GM21526 (cell line): ENCODE results near the gene ARMH3.

ENCODE experiments used
- ATAC-seq: cut with Tn5 transposase; IDR thresholded peaks from one replicate; pipeline ENCODE4 v1.9.1; 2021; ENCODE audit warnings: moderate library complexity; ENCODE audit not compliant: unreplicated experiment, low FRiP score

ARMH3 gene

DNA sequence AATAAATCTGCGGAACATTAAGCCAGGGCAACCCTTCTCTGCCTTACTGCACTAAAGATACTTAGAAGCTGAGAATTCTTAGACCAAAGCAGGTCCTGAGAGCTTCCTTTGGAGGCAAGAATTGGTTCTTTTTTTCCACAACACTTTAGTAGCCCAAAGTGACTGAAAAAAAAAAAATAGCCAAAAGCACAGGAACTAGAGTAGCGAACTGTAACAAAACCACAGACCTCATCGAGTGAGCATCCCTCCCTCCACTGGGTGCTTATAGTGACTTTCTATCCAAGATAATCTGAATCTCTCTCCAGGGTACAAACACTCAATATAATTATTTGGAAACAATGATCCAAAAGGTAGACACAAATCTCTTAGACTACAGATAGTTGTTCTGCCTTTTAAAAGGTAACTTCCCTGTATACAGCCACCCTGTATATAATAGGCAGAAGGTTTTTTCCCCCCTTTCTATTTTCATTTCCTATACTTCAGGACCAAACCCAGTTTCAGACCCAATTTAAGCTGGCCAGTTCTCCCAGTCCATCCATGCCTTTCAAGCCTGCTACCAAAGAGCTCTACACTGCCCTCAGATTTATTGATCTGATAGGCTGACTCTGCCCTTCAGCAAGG is 180.8 kb downstream of the ARMH3 start:
- ATAC-seq: no peak

DNA sequence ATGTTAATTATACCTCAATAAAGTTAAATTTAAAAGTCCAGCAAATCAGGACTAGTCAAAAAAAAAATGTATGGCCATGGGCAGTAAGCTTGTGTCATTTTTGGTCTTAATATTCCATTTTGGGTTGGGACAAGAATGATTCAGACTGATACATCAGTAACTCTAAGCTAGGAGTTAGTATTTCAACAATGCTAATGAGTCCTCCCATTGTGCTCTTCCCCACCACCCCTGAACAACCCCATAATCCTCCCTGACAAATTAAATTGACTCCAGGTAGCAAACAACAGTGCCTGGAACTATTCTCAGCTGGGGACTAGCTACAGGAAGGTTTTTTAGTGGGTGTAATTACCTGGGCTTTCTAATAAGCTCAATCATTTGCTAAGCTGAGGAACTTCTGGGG is 181.7 kb downstream of the ARMH3 start:
- no peak for ATAC-seq

DNA sequence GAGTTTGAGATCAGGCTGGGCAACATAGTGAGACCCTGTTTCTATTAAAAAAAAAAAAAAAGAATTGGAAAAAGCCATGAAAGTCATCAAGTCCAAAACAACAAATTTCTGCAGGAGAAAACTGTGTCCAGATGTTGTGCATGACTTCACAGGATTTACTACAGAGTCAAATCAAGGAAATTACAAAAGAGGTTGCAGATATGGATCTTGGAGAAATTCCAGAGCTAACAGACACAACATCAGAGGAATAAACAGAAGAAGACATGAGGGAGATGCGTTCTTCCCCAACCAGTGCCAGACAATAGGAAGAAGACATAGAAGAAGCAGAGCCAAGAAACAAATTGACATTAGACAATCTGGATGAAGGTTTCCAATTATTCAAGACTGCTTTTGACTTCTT is 188.0 kb downstream of the ARMH3 start:
- no peak for ATAC-seq

DNA sequence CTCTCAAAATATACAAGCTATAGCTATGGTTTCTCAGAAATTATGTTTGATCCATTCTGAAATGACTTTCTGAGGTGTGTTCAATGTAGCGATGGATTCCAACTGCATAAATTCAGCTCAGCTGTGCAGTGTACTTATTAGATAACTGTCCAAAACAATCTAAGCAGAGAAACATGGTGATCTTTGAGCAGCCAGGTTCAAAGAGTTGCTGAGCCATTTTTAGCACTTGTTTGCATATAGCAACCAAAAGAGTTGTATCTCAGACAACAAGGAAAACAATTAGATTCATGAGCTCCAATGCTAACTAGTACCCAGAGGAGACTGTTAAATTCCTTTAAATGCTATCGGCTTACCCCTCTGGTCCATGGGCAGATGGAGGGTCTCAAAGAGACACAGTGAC is 196.4 kb downstream of the ARMH3 start:
- ATAC-seq: no peak

DNA sequence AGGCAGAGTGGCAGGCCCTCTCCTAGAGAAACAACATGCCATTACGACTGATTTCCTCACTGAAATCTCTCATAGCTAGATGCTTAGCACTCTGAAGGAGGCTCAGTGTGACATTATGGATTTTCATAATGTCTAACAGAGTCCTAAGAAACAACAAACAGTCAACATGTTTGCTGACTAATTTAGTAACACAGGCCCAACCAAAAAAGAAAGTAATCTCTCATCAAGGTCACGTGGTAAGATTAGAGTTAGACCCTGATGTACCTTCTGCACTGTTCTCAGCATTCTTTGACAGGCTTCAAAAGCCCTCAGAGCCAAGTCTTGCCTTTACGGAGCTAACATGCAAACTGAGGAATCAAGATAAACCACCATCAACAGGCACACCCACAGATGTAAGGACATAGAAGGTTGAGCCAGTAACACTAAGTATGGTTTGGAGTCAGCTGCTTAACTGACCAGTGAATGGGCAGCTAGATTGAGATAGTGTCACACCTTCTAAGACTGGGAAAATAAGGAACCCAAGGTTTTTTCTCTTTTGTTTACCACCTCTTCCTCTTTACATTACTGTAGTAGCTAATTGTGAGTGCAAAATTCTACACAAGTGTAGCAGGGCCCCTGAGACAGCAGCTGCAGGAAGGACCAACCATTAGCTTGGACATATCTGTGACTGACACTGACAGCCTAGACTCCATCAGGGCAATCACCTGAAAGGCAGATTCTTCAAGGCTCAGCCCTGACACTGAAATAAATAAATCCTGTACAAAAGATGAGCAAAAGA is 197.1 kb downstream of the ARMH3 start:
- peak; percentile 66 for ATAC-seq

DNA sequence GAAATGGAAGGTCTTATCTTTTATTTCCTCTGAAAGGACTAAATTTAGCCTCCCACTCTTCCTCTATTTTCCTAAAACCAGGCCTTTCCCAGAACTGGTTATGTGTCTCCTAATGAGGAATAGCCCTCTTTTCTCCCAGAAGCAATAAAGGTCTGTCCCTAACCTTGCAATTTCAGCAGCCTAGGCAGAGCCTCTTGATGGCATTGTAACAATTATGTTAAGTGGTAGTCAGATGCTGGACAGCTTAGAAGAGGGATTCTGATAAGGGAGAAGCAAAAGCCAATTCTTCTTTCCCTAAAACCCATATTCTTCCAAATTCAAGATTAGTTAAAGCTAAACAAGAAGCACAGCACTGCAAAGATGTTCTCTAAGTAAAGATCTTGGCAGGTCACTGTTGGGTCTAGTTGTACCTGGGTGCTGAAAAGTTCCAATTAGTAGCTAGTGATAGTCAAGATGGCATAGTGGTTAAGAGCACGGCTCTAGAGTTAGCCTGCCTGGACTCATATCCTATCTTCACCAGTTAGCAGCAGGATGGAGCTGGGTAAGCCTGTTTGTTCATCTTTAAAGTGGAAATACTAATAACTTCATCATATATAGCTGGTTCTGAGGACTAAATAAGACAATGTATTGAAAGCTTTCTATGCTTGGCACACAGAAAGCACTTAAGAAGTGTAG is 198.0 kb downstream of the ARMH3 start:
- ATAC-seq: no peak

DNA sequence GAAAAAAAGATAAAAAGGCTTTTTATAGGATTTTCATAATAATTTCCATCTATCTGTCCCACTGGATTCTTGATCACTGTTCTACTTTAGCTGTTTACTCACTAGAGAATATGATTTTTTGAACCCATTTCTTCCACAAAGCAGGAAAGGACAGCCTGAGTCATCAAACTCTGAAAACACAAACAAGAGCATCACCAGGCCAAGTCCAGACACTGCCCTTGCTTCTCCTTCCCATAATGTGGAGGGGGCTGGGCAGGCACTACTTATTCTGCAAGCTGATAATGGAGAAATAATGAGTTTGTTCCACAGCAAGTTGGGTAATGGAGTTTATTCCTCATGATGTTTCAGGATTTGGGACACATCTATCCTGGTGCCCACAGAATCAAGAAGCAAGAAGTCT is 199.3 kb downstream of the ARMH3 start:
- ATAC-seq: no peak

DNA sequence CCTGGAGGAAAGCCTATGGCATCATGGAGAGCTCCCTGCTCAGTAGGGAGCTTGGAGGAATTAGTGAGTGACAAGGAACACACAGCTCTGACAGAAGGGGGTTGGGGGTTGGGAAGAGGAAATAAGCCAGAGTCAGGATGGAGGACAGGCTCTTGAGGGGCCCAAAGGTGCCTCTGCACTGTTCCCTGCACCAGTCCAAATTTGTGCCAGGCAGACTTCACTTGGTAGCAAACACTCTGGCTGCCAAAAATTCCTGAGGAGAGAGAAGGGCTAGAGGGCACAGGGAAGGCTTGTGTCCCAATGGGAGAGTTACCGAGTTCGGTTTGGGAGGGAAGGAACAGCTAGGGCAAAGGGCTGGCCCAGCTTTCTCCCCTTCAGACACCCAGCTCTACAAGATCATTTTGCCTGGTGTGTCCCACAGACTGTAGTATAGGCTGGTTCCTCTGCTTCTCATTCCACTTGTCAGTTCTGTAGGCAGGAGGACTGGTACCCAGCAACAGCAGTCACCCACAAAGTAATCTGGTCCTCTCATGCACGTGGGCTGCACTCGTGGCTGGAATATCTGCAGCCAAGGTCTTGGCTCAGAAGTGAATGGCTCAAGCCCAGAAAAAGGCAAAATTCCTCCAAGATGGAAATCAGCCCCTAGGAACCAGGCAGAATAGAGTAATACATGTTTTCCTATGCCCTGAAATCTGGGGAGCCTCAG is 204.4 kb downstream of the ARMH3 start:
- ATAC-seq: no peak

DNA sequence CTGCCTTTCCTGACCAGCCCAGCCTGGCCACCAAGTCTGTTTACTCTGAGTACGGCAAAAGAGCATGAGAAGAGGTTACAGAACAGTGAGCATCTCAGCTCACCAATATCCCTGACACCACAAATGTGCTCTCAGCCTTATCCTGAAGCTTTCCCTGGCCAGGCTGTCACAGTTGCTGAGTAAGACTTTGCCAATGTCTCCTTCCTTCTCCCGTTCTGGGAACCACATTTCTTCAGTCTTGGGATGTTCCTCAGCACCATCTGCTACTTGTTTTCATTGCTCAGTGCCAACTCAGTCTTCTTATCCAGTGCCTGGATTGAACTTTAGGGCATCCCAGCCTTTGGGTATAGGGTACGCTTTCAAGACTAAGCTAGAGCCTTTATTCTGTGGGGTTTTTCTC is 205.2 kb downstream of the ARMH3 start:
- no peak for ATAC-seq

DNA sequence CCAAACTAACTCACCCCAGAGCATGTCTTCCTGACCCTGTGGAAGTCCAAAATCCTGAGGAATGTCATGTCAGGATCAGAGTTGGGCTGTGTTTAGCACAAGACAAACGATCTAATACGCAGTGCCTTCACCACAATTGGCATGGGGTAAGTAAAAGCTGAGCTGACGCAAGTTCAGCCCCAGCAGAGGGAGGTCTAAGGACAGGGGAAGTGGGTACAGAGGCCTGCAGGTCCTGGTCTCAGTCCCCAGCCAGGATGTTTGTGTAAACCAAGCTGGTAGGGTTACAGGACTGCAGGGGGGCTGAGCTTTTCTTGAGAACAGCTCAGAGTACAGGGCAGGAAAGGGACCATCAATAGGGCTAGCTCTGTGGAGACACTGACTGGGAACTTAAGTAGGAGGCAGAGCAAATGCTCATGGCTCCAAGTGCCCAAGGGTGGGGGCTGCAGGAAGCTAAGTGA is 207.1 kb downstream of the ARMH3 start:
- ATAC-seq: no peak

DNA sequence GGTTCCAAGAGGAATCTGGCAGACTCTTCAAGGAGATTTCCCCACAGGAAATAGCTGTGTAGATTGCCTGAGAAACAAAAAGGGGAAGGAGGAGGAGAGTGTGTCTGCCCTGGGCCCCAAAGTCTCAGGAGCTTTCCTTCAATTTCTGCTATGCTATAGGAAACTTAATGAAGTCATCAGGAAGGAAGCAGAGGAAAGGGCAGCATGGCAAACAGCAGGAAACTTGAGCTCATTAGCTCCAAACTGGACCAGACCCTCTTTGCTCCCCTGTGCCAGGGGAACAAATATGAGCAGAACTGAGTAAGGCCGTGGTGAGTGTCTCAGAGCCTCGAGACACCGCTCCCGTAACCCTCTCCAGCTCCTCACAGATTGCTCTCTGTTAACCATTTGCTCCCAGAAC is 207.6 kb downstream of the ARMH3 start:
- no peak for ATAC-seq

DNA sequence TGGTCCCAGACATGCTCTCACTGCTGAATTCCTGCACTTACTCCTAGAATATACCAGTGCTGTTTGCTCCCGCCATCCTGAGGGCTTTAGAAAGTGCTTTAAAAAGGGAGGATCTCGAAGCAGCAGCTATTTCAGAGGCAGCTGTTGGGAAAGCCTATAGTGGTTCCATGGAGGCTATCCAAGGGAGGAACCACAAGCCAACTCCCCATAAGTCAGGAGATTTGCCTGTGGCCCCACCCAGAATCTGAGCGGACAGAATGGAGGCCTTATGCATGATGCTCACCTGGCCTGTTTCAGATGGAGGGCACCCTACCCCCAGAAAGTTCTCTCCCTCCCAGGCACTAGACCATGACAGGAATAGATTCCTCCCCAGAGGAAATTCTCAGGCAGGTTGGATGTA is 210.1 kb downstream of the ARMH3 start:
- ATAC-seq: no peak

DNA sequence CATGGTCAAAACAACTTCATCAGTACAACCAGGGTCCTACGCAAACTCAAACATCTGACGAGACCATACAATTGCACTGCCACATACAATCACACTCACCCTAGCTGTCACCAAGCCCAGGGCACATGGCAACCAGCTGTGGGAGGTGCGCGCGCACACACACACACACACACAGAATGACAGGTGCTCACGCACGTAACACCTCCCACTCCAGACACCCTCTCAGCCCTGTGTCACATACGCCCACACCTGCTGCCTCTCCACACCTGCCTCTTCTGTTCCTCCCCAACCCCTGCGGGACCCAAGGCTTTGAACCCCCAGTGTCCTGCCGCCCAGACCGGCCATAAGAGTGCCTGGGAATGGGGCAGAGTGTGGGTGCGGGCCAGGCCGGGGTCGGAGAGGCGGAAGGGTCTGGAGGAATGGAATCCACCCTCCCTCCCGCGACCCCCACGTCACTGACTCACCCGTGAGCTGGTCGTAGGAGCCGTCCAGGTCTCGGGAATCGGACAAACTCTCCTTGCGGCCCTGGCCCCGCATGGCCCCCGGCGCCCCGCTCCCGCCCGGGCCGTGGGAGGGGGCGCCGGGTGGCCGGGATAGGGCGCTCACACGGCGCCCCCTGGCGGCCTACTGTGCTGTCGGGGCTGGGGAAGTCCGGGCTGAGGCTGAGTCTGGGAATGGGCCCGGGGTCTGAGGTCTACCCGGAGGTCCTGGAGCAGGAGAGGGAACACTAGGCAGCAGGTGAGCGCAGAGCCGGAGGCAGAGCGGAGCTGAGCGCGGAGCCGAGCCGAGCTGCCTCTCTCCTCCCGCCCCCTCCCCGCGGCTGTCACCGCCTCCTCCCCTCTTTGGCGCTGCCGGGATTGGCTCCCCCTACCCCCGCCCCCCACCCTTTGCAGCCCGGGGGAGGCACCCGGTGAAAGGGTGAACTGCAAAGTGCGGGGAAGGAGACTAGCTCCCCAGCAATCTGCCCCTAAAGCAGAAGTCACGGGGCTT is 212.6 kb downstream of the ARMH3 start, which contains the start of gene KCNIP2:
TSS of gene KCNIP2 (minus strand) at position 769 of the 990 bp plus-strand sequence. CDS start at position 537, 232 bp downstream.
- ATAC-seq: no peak

DNA sequence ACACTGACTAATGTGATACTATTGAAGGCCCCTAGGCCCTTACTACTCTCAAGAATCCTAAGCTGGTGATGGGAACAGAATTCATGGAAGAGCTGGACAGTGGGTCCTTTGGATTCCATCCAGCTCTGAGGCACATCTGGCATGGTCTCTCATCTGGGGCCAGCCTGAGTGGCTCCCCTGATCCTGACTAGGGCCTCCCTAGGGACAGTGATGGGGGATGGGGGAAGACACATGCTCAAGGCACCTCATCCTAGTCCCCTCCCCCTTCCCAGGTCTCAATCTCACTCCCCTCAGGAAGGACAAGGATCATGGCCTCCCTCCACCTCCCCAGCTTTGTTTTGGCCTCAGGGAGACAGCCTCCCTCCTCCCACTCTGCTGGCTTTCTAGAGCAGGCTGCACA is 214.1 kb downstream of the ARMH3 start:
- ATAC-seq: no peak

DNA sequence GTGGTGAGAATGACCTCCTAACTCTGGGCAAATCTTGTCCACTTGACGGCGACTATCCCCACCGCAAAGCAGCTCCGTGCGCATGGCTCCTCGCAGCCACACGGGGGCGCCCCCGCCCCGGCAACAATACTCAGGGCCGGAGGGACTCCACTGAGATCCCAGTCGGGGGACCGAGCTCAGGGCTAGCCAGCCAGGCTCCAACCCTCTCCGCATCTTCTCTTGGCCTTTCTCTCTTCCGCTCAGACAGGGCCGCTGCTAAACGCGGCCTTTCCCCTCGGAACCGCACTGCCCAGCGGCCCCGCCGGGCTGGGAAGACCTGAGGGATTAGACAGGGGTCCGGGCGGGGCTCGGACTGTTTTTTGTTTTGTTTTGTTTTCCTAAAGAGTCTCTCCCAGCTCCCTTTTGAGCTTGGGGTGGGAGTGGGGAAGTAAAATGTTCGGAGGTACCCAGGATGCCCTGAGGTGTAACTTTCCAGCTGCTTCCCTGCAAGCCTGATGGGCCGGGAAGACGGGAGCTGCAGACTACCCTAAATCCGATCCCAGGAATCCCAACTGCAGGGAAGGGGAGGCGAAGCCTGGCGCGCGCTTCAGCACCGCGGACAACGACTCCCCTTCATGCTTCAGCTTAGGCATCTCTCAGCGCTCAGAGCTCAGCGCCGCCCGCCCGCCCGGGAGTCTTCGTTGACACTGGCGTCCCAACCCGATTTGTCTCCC is 215.1 kb downstream of the ARMH3 start:
- ATAC-seq: peak; percentile 42

DNA sequence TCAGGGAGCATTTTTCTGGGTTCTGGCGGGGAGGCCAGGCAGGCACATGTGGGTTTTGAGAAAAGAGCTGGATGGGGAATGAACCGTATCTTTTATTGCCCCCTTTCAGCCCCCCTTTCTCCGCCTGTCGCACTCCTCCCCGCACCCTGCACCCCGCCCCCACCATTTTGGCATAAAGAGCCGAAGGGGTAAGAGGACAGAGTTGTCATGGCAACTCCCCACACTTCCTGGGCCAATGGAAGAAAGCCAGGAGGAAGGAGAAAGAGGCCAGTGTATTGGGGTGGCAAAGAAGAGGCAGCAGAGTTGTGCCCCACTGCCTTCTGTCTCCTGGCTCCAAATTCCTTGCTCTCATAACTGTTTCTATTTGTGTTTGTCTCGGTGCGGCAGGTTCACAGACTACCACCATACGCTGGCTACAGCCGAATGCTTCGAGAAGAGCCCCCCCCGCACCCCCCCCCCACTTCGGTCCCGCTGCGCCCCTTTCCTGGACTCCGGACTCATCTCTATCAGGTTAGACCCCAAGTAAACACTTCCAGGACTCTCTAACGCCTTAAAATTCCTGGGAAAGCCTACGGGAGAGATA is 215.8 kb downstream of the ARMH3 start:
- no peak for ATAC-seq

DNA sequence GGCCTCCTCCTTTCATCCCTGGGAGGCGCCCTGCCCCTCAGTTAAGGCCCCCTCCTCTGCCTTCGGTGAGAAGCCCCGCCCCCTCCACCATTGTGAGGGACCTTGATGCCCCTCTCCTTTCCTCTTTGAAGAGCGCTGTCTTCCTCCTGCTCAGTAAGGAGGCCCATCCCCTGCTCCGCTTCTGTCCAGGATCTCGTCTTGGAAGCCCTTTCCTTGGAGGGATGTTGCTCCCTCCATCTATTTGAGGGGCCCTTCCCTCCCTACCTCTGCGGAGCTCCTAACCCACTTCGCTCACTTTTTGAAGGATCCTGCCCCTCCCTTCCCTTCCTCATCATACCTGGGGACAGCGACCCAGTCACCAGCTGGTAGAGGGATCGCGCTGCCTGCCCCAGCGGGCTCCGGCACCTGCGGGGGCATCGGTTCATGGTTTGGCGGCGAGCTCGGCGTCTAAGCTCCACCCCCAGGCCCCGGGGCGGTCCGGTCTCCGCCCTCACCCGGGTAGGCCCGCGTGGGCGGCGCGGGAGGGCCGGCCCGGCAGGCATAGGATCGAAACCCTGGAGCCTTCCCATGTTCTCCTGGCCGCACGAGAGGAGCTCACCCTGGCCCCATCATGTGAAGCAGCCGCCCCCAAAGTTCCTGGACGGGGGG is 216.4 kb downstream of the ARMH3 start:
- ATAC-seq: no peak

DNA sequence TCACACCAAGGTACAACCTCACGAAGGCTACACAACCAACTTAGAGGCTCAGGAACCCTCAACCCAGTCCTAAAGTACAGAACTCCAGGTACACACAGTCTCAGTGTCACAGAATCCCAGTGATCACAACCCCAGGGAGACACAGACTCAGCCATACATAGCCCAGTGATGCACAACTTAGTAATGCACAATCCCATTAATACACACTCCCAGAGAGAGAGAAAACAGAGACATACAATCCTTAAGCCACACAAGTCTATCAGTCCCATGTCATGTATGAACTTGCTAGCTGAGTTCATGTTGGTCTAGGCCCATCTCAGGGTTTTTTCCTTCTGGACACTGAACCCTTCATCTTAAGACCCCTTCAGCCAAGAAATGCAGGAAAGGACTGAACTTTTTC is 217.0 kb downstream of the ARMH3 start:
- no peak for ATAC-seq
